H9 (cell line): ENCODE measurements around the gene SOX18. TPM values are rescaled to one million over a fixed set of nuclear protein-coding genes. Genes with fewer than 3 reads are reported as not detected.

Experiments
- DNase-seq: peaks from one replicate; pipeline ENCODE4 v3.0.0-alpha.2; 2017
- H2AFZ ChIP-seq: one replicate; pipeline ENCODE4 v1.6.1; 2013; ENCODE audit warnings: mild to moderate bottlenecking, low read length, control low read depth, moderate library complexity
- H2AK5ac ChIP-seq: 2 replicates; pipeline ENCODE4 v1.6.1; 2013; ENCODE audit warnings: low read length, control low read depth, mixed read lengths; ENCODE audit not compliant: insufficient read length
- H2BK120ac ChIP-seq: one replicate; pipeline ENCODE4 v1.6.1; 2013; ENCODE audit warnings: low read depth, mild to moderate bottlenecking, low read length, control low read depth, inconsistent platforms; ENCODE audit not compliant: poor library complexity, severe bottlenecking
- H2BK12ac ChIP-seq: 2 replicates; pipeline ENCODE4 v1.6.1; 2013; ENCODE audit warnings: low read length, control low read depth, mixed read lengths, low read depth; ENCODE audit not compliant: insufficient read length
- H2BK15ac ChIP-seq: 2 replicates; pipeline ENCODE4 v1.6.1; 2013; ENCODE audit warnings: low read depth, low read length, control low read depth
- H2BK20ac ChIP-seq: one replicate; pipeline ENCODE4 v1.6.1; 2013; ENCODE audit warnings: low read depth, mild to moderate bottlenecking, low read length, control low read depth, inconsistent platforms; ENCODE audit not compliant: poor library complexity, severe bottlenecking
- H2BK5ac ChIP-seq: 2 replicates; pipeline ENCODE4 v1.6.1; 2013; ENCODE audit warnings: low read length, control low read depth, mixed read lengths; ENCODE audit not compliant: insufficient read length
- H3K14ac ChIP-seq: 2 replicates; pipeline ENCODE4 v1.6.1; 2013; ENCODE audit warnings: low read length, control low read depth; ENCODE audit not compliant: insufficient read depth
- H3K18ac ChIP-seq: 2 replicates; pipeline ENCODE4 v1.6.1; 2013; ENCODE audit warnings: low read depth, mild to moderate bottlenecking, mixed read lengths, low read length, control low read depth; ENCODE audit not compliant: insufficient read length
- H3K23ac ChIP-seq: 2 replicates; pipeline ENCODE4 v1.6.1; 2013; ENCODE audit warnings: low read length, control low read depth, mixed read lengths, low read depth; ENCODE audit not compliant: insufficient read length
- H3K23me2 ChIP-seq: 2 replicates; pipeline ENCODE4 v1.6.1; 2013; ENCODE audit warnings: low read depth, mild to moderate bottlenecking, mixed read lengths, low read length, control low read depth; ENCODE audit not compliant: insufficient read length, poor library complexity, severe bottlenecking
- H3K27ac ChIP-seq: 2 replicates; pipeline ENCODE4 v1.5.1; 2013; ENCODE audit warnings: low read length, control low read depth, mixed read lengths, low read depth; ENCODE audit not compliant: insufficient read length
- H3K27me3 ChIP-seq: 2 replicates; pipeline ENCODE4 v1.6.1; 2013; ENCODE audit warnings: low read length, control low read depth, inconsistent platforms; ENCODE audit not compliant: insufficient read depth
- H3K4ac ChIP-seq: 2 replicates; pipeline ENCODE4 v1.6.1; 2013; ENCODE audit warnings: low read depth, mild to moderate bottlenecking, control low read depth, inconsistent platforms, low read length, moderate library complexity
- H3K4me1 ChIP-seq: 2 replicates; pipeline ENCODE4 v1.6.1; 2013; ENCODE audit warnings: low read length, control low read depth, inconsistent platforms; ENCODE audit not compliant: insufficient read depth
- H3K4me2 ChIP-seq: 2 replicates; pipeline ENCODE4 v1.6.1; 2013; ENCODE audit warnings: low read length, control low read depth, mixed read lengths; ENCODE audit not compliant: insufficient read length, insufficient read depth
- H3K56ac ChIP-seq: 2 replicates; pipeline ENCODE4 v1.6.1; 2013; ENCODE audit warnings: low read depth, mild to moderate bottlenecking, mixed read lengths, low read length, control low read depth; ENCODE audit not compliant: insufficient read length
- H3K79me1 ChIP-seq: 2 replicates; pipeline ENCODE4 v1.6.1; 2013; ENCODE audit warnings: low read depth, mild to moderate bottlenecking, moderate library complexity, low read length, control low read depth, inconsistent platforms; ENCODE audit not compliant: insufficient read depth, poor library complexity, severe bottlenecking
- H3K79me2 ChIP-seq: 2 replicates; pipeline ENCODE4 v1.6.1; 2013; ENCODE audit warnings: low read length, control low read depth, inconsistent platforms; ENCODE audit not compliant: insufficient read depth
- H3K9ac ChIP-seq: 2 replicates; pipeline ENCODE4 v1.6.1; 2013; ENCODE audit warnings: low read length, control low read depth, mixed read lengths; ENCODE audit not compliant: insufficient read length; ENCODE audit errors: extremely low read depth
- H3K9me3 ChIP-seq: one replicate; pipeline ENCODE4 v1.6.1; 2013; ENCODE audit warnings: low read depth, low read length, inconsistent platforms; ENCODE audit not compliant: control insufficient read depth
- H3T11ph ChIP-seq: one replicate; pipeline ENCODE4 v1.6.1; 2013; ENCODE audit warnings: mild to moderate bottlenecking, low read length, control low read depth, inconsistent platforms
- H4K20me1 ChIP-seq: one replicate; pipeline ENCODE4 v1.6.1; 2013; ENCODE audit not compliant: control insufficient read depth, insufficient read length, insufficient read depth
- H4K5ac ChIP-seq: 2 replicates; pipeline ENCODE4 v1.6.1; 2013; ENCODE audit warnings: low read depth, mild to moderate bottlenecking, mixed read lengths, low read length, control low read depth; ENCODE audit not compliant: insufficient read length
- H4K8ac ChIP-seq: replicated peaks from 2 replicates; pipeline ENCODE4 v1.6.1; 2013; ENCODE audit warnings: low read length, control low read depth, mixed read lengths, low read depth; ENCODE audit not compliant: insufficient read length
- H4K91ac ChIP-seq: 2 replicates; pipeline ENCODE4 v1.6.1; 2013; ENCODE audit warnings: low read depth, mild to moderate bottlenecking, moderate library complexity, mixed read lengths, low read length, control low read depth; ENCODE audit not compliant: insufficient read length
- H3K27ac Mint-ChIP-seq, 3 experiments: 2 replicates in 2 of 3; 3 replicates in 1 of 3; pipeline ENCODE4 v1.8.0; 2020 to 2021; ENCODE audit warnings: mixed read lengths in 3 of 3, mild to moderate bottlenecking in 1 of 3, moderate library complexity in 1 of 3
- H3K27me3 Mint-ChIP-seq: 2 replicates; pipeline ENCODE4 v1.8.0; 2021; ENCODE audit warnings: low read depth, mild to moderate bottlenecking, moderate library complexity, mixed read lengths
- H3K36me3 Mint-ChIP-seq, 3 experiments: 2 replicates in 2 of 3; 3 replicates in 1 of 3; pipeline ENCODE4 v1.8.0; 2020 to 2021; ENCODE audit warnings: low read depth in 3 of 3, mixed read lengths in 3 of 3; ENCODE audit not compliant: insufficient read depth in 1 of 3
- H3K4me1 Mint-ChIP-seq, 2 experiments: 2 replicates each; pipeline ENCODE4 v1.8.0; 2020; ENCODE audit warnings: mixed read lengths in 2 of 2
- H3K4me3 Mint-ChIP-seq, 2 experiments: 2 replicates in 1 of 2; 3 replicates in 1 of 2; pipeline ENCODE4 v1.8.0; 2020 to 2021; ENCODE audit warnings: mild to moderate bottlenecking in 2 of 2, mixed read lengths in 2 of 2, moderate library complexity in 1 of 2
- H3K9me3 Mint-ChIP-seq, 2 experiments: 2 replicates in 1 of 2; 3 replicates in 1 of 2; pipeline ENCODE4 v1.8.0; 2020; ENCODE audit warnings: mild to moderate bottlenecking in 2 of 2, mixed read lengths in 2 of 2, moderate library complexity in 1 of 2
- WGBS: extraction: QIAGEN DNeasy Blood & Tissue Kit; methylation state at CpG from one replicate; pipeline ENCODE4 v1.1.7; 2013; ENCODE audit warnings: missing lambda C conversion rate, low lambda C conversion rate, mixed read lengths; ENCODE audit not compliant: insufficient read length; ENCODE audit errors: extremely low coverage; 5-methylcytosine and 5-hydroxymethylcytosine counted together
- total RNA-seq: library from RNA; stranded (reverse); gene quantifications from 2 replicates; pipeline ENCODE4 v1.2.1, GENCODE V29; 2021
- TF ChIP-seq, protein P1 (sequence below): fragments of 200-600 bp; sonication (generic); conservative IDR thresholded peaks from 3 replicates; pipeline ENCODE4 v1.8.0; 2021; ENCODE audit warnings: antibody characterized with exemption, mild to moderate bottlenecking

Gene SOX18
- total RNA-seq, 1 experiment from 2014 or later = 2.0 TPM

DNA sequence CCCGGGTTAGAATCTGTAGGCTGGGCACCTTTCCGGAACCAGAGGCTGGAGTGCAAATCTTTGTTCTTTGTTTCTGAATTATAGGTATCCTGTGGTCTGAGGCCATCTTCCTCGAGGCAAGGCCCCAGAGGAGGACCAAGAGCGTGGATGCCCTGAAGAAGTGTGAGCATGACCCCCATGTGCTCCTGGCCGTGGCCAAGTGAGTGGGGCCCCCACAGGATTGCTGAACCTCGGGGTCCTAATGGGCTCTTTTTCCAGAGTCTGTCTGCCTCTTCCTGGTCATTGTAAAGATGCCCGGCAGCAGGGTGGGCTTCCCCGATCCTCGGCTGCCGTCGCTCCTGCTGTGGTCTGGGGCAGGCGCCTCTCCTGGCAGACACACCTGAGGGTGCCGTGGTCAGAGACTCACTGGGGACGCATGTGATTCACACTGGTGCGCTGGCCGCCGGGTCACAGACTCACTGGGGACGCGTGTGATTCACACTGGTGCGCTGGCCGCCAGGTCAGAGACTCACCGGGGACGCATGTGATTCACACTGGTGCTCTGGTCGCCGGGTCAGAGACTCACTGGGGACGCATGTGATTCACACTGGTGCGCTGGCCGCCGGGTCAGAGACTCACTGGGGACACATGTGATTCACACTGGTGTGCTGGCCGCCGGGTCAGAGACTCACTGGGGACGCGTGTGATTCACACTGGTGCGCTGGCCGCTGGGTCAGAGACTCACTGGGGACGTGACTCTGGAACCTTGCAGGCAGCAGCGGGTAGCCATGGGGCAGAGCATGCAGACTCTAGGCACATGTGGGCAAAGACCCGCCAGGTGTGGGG is 19.9 kb downstream of the SOX18 start:
- Histone ChIP-seq H2AFZ (no peak overlapping the region), H3K23me2 (no peaks in the 10 kb centered on the region)

More for the DNA sequence above, 19.9 kb downstream of the SOX18 start:
- Histone ChIP-seq H4K5ac (no peak overlapping the region), H3K4me1 (no peaks in the 10 kb centered on the region), H3K18ac (no peak overlapping the region), H2BK120ac (no peak overlapping the region), H3K79me1 (no peaks in the 10 kb centered on the region), H3K79me2 (no peaks in the 10 kb centered on the region), H4K8ac (no peak overlapping the region), H2BK5ac (no peak overlapping the region), H3K9ac (no peak overlapping the region), H3K4ac (no peak overlapping the region), H4K91ac (no peak overlapping the region), H3K9me3 (no peaks in the 10 kb centered on the region), H3K23ac (no peak overlapping the region), H3K27me3 (no peaks in the 10 kb centered on the region), H3K56ac (no peak overlapping the region), H2BK15ac (no peak overlapping the region), H3T11ph (no peak overlapping the region), H2BK20ac (no peak overlapping the region), H3K4me2 (no peak overlapping the region), H4K20me1 (no peaks in the 10 kb centered on the region), H3K27ac (no peak overlapping the region), H2BK12ac (no peak overlapping the region), H2AK5ac (no peak overlapping the region), H3K14ac (no peak overlapping the region)
- no CpG with 5 or more reads among the region's 38 CpGs for WGBS
- H3K4me3 Mint-ChIP-seq = no peak overlapping the region
- H3K9me3 Mint-ChIP-seq = no peaks in the 10 kb centered on the region
- TF ChIP-seq, protein P1, sequence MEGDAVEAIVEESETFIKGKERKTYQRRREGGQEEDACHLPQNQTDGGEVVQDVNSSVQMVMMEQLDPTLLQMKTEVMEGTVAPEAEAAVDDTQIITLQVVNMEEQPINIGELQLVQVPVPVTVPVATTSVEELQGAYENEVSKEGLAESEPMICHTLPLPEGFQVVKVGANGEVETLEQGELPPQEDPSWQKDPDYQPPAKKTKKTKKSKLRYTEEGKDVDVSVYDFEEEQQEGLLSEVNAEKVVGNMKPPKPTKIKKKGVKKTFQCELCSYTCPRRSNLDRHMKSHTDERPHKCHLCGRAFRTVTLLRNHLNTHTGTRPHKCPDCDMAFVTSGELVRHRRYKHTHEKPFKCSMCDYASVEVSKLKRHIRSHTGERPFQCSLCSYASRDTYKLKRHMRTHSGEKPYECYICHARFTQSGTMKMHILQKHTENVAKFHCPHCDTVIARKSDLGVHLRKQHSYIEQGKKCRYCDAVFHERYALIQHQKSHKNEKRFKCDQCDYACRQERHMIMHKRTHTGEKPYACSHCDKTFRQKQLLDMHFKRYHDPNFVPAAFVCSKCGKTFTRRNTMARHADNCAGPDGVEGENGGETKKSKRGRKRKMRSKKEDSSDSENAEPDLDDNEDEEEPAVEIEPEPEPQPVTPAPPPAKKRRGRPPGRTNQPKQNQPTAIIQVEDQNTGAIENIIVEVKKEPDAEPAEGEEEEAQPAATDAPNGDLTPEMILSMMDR = no peak
- no peak overlapping the region for H3K27ac Mint-ChIP-seq
- DNase-seq = no peak
- H3K27me3 Mint-ChIP-seq = no peaks in the 10 kb centered on the region
- H3K36me3 Mint-ChIP-seq = peaks cover 33 to 88% (median 72%) of the 10 kb centered on the region in 3 experiments
- no peaks in the 10 kb centered on the region for H3K4me1 Mint-ChIP-seq
